CD4-positive, alpha-beta T cell treated with Interleukin-4 for 4 hours (primary cell): Measurements from ENCODE around the gene ISY1.
"Not testable (repeated sequence)": the region's sequence is repeated elsewhere in the genome, so short reads cannot be mapped to it uniquely, and the experiment has no call there.

Experiments
- DNase-seq: peaks from one replicate; pipeline ENCODE4 v3.0.0-alpha.2; 2020

Gene ISY1

GRCh38 chr3:129119365-129120100 lies 41.3 kb downstream of the ISY1 start:
- peak; percentile 4 for DNase-seq

- peak; percentile 87 for DNase-seq
Measured at GRCh38 chr3:129118745-129119144, 42.1 kb downstream of the ISY1 start.

GRCh38 chr3:129117134-129117533 lies 43.7 kb downstream of the ISY1 start:
- DNase-seq: no peak

GRCh38 chr3:129116482-129116946 lies 44.3 kb downstream of the ISY1 start:
- peak; percentile 5 for DNase-seq

DNA sequence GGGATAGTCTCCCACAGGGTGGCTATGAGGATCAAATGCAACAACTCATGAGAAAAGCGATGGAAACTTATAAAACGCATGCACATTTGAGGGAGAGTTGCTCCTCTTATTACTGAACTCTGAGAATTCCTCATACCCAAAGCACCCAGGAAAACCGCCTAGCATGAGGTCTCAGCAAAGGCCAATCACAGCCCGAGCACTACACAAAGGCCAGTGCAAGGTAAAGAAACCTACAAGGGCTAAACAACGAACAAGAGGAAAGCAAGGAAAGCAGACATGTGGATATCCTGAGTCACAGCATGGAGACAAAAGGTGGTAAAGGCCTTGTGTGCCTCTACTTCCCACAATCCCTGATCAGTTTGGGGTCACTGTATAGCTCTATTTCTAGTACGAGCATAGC lies 46.4 kb downstream of the ISY1 start:
- DNase-seq: no peak

- DNase-seq: no peak
Measured at GRCh38 chr3:129112308-129113052, 48.4 kb downstream of the ISY1 start.

DNA sequence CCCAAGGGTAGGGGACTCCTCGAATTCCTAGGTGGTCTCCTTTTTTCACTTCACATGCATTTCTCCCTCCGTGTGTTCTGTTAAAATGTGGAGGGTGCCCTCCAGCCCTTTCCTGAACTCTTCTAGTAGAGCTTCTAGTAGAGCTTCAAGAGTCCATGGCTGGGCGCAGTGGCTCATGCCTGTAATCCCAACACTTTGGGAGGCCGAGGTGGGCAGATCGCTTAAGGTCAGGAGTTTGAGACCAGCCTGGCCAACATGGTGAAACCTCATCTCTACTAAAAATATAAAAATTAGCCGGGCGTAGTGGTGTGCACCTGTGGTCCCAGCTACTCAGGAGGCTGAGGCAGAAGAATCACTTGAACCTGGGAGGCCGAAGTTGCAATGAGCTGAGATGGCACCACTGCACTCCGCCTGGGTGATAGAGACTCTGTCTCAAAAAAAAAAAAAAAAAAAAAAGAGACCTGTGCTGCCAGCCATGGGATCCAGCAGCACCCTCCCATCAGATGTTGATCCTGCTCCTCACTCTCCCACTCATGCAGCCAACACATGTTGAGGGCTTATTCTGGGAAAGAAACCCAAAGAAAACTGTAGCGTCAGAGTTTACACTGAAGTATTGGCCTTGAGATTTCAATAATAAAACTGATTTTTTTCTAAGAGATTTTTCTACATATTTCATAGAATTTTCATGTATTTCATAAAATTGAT lies 49.6 kb downstream of the ISY1 start:
- not testable (repeated sequence) for DNase-seq

GRCh38 chr3:129107793-129108192 lies 53.1 kb downstream of the ISY1 start:
- DNase-seq: no peak

DNA sequence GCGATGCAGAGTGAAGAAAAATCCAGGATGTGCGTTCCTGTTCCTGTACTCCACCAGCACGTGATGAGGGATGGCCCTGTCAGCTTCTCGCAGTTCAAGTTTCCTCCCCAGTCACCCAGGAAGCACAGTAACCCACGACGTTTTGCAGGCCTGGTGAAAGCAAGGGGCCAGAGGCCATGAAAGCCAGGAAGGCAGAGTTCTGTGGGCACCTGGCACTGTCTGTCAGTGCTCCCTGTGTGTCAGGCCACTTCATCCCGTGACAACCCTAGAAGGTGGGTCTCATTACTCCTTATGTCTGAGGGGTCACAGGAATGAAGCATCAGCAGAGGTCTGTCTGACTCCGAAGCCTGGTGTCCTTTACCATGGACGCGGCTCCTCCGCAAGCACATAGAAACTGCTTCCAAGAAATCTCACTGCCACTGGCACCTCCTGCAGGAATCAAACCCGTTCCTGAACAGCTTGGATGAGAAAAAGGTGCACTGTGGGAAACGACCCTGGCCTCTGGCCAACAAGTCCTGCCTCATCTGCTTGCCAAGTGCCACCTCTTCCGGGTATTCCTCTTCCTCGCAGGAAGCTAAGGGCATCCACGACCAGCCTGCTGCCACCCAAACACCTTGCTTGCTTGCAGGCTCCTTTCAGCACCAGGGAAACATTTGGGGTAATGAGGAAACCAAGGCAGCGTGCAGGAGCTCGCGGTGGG lies 53.8 kb downstream of the ISY1 start:
- DNase-seq: no peak

GRCh38 chr3:129106320-129106719 lies 54.5 kb downstream of the ISY1 start:
- no peak for DNase-seq

DNA sequence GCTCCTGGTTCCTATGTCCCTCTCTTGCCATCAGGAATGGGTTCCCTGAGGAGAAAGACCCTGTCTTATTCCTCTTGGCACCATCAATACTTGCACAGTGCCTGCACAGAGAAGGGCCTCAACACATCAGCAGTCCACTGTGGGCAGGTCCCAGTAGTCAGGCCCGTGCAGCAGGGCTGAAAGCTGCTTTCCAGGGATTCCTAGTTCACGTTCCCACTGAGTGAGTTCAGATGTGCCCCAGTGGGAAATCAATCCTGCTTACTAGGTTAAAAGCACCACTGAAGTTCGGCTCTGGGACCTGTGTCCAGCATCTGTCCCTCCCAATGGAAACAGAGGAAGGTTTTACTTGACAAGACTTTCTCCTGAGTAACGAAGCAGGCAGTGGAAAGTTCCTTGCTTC lies 55.0 kb downstream of the ISY1 start:
- no peak for DNase-seq

- DNase-seq: no peak
Measured at GRCh38 chr3:129104498-129105079, 56.3 kb downstream of the ISY1 start.

- DNase-seq: no peak
Measured at GRCh38 chr3:129104051-129104450, 56.8 kb downstream of the ISY1 start.

GRCh38 chr3:129103296-129103695 lies 57.6 kb downstream of the ISY1 start:
- no peak for DNase-seq

- no peak for DNase-seq
Measured at GRCh38 chr3:129101370-129102138, 59.3 kb downstream of the ISY1 start.

DNA sequence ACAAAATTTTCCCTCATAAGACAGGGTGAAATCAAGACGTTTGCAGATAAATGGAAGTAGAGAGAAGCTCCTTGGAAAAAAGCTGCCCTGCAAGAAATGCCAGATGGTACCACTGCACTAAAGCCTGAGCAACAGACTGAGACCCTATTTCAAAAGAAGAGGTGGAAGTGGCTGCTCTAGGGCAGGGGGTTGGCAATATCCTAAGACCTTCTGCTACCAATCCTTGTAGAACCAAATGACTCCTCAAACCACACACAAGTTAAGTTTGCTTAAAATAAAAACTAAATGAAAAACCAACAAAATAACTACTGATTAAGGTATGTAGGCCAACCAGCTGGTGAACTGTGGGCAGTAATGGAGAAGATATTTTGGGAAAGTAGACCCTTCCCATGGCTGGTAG lies 60.6 kb downstream of the ISY1 start:
- no peak for DNase-seq

- DNase-seq: no peak
Measured at GRCh38 chr3:129095285-129095684, 65.6 kb downstream of the ISY1 start.

GRCh38 chr3:129088312-129088711 lies 72.6 kb downstream of the ISY1 start:
- not testable (repeated sequence) for DNase-seq

DNA sequence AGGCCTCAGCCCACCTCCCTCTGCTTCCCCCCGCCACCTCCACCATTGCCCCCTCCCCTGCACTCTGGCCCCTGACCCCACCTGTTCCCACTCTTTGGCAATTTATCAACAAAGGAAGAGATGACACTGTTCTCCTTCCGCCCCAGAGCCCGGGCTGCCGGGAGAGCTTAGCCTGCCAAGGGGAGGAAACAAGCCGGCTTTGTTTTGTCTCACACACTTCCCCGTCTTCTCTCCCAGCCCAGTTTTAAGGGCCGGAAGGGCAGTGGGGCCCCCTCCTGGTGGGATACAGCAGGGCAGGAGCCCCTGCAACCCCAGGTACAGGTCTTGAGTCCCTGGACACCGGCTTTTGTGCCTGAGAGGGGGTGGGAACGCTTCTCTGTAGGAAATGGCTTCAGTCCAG lies 73.0 kb downstream of the ISY1 start:
- peak; percentile 6 for DNase-seq

DNA sequence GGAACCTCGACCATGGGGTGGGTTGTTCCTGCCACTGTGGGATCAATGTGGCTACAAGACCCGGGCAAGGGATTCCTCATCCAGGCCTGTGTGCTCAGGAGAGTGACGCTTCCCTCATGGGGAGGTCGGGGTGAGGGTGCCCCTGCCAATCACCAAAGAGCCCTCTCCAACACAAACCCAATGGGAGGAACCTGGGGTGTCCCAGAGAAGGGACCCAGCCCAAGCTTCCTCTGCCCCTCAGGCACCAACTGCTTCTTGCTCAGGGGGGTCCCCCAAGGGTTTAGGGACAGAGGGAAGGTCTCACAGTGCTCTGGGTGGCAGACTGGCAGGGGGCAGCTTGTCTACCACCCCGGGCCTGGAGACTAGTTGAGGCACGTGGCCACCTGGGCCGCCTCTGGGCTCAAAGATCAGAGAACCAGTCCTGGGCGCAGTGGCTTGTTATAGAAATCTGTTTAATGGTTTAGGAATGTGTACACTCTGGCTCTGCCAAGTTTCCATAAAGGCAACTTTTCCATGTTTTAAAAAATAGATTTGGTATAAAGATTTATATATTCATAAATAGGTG lies 73.6 kb downstream of the ISY1 start:
- no peak for DNase-seq

DNA sequence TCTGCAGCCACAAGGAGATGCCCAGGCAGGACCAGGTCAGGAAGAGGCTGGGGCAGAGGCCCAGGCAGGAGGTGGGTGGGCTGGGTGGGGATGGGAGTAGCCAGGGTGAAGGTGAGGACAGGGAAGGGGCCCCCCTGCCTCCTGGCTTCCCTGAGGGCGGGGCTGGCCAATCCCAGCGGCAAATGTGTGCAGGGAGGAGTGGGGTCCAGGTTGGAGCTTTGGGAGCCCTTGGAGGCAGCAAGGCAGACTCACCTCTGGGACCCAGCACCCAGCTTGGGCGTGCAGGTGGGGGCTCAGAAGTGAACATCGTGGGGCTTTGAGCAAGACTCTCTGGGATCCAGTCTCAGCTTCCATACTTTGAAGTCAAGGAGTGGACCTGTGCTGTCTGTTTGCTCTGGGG lies 75.0 kb downstream of the ISY1 start:
- no peak for DNase-seq
